HG03108 (cell line): ENCODE data around the gene SLC47A1.
"Not testable (repeated sequence)": the region's sequence is repeated elsewhere in the genome, so short reads cannot be mapped to it uniquely, and the experiment has no call there.

ENCODE experiments used
- ATAC-seq: cut with Tn5 transposase; IDR thresholded peaks from one replicate; pipeline ENCODE4 v1.9.1; 2021; ENCODE audit warnings: moderate library complexity; ENCODE audit not compliant: unreplicated experiment

The SLC47A1 gene

DNA sequence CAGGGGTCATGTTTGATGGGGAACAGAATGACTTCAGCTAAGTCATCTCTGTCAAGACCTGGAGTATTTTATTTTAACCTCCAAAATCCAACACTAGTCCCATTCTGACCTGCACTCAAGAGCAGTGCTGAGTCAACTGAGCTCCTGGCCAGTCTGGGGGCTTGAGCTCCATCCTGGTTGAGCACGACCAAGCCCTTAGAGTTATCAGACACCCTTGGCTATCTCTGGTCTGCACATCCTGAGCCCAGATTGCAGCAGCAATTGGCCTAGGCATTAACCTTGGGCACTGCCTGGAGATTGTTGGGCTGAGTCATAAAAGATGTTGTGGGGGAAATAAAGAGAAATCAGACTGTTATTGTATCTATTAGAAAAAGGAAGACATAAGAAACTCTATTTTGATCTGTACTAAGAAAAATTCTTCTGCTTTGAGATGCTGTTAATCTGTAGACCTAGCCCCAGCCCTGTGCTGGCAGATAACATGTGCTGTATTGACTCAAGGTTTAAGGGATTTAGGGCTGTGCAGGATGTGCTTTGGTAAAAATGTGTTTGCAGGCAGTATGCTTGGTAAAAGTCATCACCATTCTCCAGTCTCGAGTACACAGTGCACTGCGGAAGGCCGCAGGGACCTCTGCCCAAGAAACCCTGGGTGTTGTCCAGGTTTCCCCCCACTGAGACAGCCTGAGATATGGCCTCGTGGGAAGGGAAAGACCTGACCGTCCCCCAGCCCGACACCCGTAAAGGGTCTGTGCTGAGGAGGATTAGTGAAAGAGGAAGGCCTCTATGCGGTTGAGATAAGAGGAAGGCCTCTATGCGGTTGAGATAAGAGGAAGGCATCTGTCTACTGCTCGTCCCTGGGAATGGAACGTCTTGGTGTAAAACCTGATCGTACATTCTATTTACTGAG, 14.0 kb upstream of the SLC47A1 start:
- not testable (repeated sequence) for ATAC-seq

- no peak for ATAC-seq
Measured at GRCh38 chr17:19520641-19521040, 13.0 kb upstream of the SLC47A1 start.

GRCh38 chr17:19523690-19524089, 10.0 kb upstream of the SLC47A1 start:
- ATAC-seq, result no peak

- ATAC-seq, result not testable (repeated sequence)
Measured at GRCh38 chr17:19526950-19527349, 6.7 kb upstream of the SLC47A1 start.

DNA sequence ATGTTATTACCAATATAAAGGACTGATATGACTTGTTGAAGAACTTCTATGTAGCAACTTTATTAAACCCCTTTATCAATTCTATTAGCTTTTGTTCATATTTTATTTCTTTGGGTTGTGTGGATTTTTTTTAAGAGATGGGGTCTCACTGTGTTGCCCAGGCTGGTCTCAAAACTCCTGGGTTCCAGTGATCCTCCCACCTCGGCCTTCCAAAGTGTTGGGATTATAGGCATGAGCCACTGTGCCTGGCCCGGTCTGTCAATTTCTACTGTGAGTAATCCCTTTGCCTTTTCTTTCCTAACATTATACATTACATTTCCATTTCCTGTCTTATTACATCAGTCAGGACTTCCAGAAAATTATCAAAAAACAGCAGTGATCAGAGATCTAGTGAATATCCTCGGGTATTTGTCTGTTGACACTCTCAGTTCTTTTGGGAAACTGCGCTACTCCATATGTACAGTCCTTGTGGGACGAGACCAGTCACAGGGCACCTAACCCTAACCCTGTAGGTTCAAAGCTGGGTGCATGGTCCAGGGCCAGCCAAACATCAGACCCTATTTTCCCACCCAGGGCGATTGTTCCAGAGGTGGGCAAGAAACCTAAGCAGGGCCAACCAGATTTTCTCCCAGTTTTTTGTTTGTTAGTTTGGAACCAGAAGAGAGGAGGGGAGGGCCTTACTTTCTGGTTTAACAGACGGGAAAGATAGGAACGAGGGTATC, 1.7 kb upstream of the SLC47A1 start:
- ATAC-seq, result no peak

DNA sequence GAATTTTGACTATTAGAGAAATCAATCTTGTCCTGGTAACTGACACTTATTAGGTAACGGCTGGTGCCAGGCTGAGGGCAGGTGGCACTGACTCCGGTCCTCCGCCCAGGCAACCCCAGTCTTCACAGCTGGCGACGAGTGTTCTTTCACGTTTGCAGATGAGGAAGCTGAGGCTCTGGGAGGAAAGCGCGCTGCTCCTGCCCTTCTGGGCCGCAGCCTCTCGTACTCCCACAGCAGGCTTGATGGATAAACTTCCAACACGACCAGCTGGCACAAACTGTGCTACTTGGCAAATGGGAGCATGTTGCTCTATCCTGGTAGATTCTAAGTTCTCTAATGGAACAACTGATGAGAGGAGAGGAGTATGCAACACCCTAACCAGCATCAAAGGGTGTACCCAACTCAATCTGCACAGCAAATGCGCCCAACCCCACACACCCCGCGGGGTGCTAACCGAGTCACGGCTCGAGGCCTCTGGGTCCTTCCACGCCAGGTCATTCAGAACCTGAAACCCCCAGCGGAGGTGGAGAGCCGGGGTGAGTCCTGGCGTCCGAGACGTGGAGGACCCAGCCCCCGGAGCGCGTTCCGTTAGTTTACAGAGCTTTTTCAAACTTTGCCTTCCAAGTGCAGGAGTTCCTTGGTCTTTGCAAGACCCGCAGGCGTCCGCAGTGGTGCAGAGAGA, 477 bp upstream of the SLC47A1 start:
- ATAC-seq, result no peak

- no peak for ATAC-seq
Measured at GRCh38 chr17:19534562-19535149, 1.0 kb downstream of the SLC47A1 start.

DNA sequence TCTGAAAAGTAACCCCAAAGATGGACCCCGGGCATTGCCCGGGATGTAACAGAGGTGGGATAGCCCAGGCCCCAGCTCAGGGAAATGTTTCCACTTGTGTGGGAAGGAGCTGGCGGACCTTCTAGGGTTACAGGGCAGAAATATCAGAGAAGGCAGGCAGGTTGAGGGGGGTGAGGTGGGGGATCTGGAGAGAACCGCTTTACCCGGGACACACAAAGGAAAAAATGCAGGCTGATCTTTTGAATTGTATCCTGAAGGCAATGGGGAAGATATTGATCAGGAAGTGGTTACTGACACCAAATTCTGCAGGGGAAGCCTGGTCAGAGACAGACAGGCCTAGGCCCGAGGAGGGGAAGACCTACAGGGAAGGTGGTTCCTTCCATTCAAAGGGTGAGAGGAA, 3.5 kb downstream of the SLC47A1 start:
- ATAC-seq, result no peak

GRCh38 chr17:19538095-19539039, 4.7 kb downstream of the SLC47A1 start:
- no peak for ATAC-seq

- ATAC-seq, result no peak
Measured at GRCh38 chr17:19539040-19539399, 5.4 kb downstream of the SLC47A1 start.

GRCh38 chr17:19539841-19540311, 6.2 kb downstream of the SLC47A1 start:
- ATAC-seq, result no peak

DNA sequence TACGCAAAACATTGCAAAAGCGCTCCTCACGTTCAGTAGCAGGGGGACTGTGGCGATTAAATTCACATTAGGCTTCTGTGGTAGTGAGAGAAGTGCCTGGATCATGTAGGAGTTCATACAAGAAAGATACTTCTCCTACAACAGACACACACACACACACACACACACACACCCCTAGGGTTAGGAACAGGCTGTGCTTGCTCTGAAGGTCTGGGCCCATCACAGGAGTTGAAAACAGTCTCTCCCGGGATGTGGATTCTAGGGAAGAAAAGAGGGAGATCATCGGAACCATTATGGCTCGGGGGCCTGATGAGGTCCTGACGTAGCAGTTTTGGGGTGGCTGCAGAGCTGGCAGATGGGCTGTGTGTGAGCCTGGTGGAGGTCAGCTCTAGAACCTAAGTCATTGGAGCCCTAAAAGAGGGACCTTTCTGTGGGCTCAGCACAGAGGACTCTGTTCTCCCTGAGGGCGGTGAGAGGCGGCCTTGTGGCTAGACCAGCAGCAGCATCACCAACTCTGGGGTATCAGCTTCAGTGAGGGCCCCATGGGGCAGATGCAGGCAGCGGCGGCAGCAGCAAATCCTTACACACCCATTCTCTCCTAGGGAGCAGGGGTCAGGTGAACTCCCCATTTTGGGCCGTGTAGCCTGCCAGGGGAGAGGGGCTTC, 7.2 kb downstream of the SLC47A1 start:
- ATAC-seq, result no peak

DNA sequence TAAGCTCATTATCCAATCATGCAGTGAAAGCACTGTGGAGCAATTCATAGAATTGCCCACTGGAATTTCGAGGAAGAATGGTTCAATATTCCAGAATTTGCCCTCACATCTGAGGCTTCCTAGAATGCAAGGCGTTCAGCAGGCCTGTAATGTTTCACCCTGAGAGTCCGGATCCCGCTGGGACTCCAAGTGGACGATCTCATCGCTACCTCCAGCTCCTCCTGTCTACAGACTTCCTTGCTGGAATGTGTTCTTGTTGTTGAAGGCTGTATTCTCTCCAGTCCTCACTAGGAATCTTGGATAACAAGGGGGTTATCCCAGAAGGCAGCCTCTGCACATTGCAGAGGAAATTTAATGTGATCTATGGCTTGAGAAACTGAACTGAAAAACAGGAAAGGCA, 7.8 kb downstream of the SLC47A1 start:
- no peak for ATAC-seq

GRCh38 chr17:19542247-19542646, 8.6 kb downstream of the SLC47A1 start:
- no peak for ATAC-seq

- no peak for ATAC-seq
Measured at GRCh38 chr17:19544366-19544765, 10.7 kb downstream of the SLC47A1 start.

GRCh38 chr17:19546289-19547065, 12.8 kb downstream of the SLC47A1 start:
- ATAC-seq, result no peak

DNA sequence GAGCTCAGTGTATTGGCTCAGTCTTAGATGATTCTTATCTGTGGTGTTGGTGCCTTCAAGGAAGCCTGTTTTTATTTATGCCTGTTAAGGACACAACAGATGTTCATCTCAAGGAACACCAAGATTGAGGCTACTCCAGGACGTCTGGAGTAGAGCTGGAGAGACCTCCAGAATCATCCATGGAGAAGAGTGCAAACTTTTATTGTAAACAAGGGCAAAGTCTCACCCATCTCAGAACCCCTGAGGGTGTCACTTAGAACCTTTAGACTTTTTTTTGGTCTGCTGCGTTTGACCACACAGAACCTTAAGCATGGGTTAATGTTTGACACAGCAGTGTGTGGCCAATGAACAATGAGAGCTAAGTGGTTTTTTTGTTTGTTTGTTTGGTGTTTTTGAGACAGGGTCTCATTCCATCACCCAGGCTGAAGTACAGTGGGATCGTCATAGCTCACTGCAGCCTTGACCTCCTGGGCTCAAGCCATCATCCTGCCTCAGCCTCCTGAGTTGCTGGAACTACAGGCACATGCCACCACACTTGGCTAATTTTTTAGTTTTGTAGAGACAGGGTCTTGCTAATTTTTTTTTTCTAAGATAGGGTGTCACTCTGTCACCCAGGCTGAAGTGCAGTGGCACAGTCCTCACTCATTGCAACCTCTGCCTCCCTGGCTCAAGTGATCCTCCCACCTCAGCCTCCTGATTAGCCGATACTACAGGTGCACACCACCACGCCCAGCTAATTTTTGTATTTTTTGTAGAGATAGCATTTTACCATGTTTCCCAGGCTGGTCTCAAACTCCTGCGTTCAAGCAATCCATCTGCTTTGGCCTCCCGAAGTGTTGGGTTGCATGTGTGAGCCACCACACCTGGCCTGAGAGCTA, 16.3 kb downstream of the SLC47A1 start:
- ATAC-seq, result no peak

DNA sequence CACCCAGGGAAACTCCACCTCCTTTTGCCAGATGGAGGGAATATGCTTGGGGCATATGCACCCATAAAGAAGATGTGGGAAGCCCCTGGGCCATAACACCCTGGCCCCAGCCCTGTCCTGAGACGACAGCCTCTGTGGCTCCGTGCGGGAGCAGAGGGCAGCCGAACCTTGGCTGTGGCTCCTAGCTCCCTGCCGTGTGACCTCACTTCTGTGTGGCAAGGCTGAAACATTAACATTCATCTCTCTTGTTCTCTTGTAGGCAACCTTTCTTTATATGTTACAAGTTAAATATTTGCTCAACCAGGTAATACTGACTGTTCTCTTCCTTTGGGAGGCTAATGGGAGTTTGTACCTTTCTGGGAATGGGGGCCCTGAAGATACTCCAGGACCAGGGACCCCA, 17.5 kb downstream of the SLC47A1 start:
- ATAC-seq, result no peak
